ENCODE results near the gene H1-8. TPM values are rescaled to one million over a fixed set of nuclear protein-coding genes. Genes with fewer than 3 reads are reported as not detected.

The H1-8 gene
- total RNA-seq, 2 donors from 2014 or later, result not detected

DNA sequence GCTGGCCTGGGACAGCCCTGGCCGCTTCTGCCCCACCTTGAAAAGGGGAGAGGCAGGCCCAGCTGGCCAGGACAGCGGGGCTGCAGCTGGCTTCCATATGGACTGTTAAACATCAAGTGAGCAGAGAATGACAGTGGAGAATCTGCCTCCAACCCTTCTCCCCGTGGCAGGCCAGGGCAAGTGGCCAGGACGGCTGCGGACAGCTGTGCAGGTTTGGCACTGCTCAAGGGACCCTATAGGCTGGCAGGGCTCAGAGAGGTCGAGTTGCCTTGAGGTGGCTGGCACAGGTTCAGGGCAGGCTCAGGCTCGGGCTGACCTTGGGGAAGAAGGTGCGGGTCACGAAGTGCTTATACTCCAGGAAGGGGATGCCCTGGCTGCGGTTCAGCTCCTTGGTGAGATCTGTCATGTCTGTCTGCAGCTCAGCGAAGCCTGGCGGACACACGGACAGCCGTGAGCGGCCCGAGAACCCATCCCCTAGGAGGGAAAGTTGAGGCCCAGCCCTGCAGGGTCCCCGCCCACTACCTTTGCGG is 24.3 kb downstream of the H1-8 start:
- no peak for TF ChIP-seq CTCF (IDR thresholded peaks at IDR 0.05)
- no peaks in the 10 kb centered on the region for H3K9me3 ChIP-seq
- no peak overlapping the region for H3K4me3 ChIP-seq
- H3K4me1 ChIP-seq, result peaks cover 0 to 35% of the 10 kb centered on the region in 2 donors
- no peak overlapping the region for H3K27ac ChIP-seq
- H3K27me3 ChIP-seq, result no peaks in the 10 kb centered on the region
- DNase-seq (ENCODE audit: low spot score), result no peak
- H3K36me3 ChIP-seq, result peaks cover 54% of the 10 kb centered on the region

DNA sequence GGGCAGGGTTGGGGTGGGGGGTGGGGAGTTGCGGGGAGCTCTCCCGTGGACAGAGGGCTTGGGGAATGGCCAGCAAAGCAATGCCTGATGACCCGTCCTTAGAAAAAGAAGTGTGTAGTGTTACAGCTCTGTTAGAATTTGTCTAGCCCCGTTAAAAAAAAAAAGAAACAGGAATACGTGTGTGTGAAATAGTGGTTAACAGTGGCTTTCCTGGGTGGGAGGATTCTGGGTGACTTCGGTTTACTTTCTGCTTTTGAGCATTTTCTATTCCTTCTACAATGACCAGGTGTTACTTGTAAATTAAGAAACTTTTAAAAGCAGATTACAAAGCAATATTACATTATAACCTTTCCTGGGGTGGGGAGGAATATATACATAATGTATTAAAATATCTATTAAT is 25.0 kb downstream of the H1-8 start:
- peaks cover 58% of the 10 kb centered on the region for H3K36me3 ChIP-seq
- no peaks in the 10 kb centered on the region for H3K27me3 ChIP-seq
- no peaks in the 10 kb centered on the region for H3K9me3 ChIP-seq
- DNase-seq (ENCODE audit: low spot score), result no peak
- no peak for TF ChIP-seq CTCF (IDR thresholded peaks at IDR 0.05)
- H3K4me1 ChIP-seq, result peaks cover 0 to 29% of the 10 kb centered on the region in 2 donors
- H3K4me3 ChIP-seq, result no peak overlapping the region
- no peak overlapping the region for H3K27ac ChIP-seq

- no peak overlapping the region for H3K4me3 ChIP-seq
- no peak overlapping the region for H3K27ac ChIP-seq
- DNase-seq (ENCODE audit: low spot score), result no peak
- H3K4me1 ChIP-seq, result peaks cover 0 to 10% of the 10 kb centered on the region in 2 donors
- no peak for TF ChIP-seq CTCF (IDR thresholded peaks at IDR 0.05)
- H3K27me3 ChIP-seq, result no peaks in the 10 kb centered on the region
- no peaks in the 10 kb centered on the region for H3K9me3 ChIP-seq
- H3K36me3 ChIP-seq, result peaks cover 70% of the 10 kb centered on the region
Observed at GRCh38 chr3:129569856-129570255, 26.9 kb downstream of the H1-8 start.

GRCh38 chr3:129571605-129572547 is 28.9 kb downstream of the H1-8 start:
- Histone ChIP-seq H3K27me3 (no peaks in the 10 kb centered on the region), H3K9me3 (no peaks in the 10 kb centered on the region), H3K27ac (no peak overlapping the region), H3K4me1 (peaks cover 0 to 8% of the 10 kb centered on the region in 2 donors), H3K36me3 (peaks cover 50% of the 10 kb centered on the region), H3K4me3 (no peak overlapping the region)
- TF ChIP-seq CTCF (IDR thresholded peaks at IDR 0.05), result no peak
- DNase-seq (ENCODE audit: low spot score), result no peak

DNA sequence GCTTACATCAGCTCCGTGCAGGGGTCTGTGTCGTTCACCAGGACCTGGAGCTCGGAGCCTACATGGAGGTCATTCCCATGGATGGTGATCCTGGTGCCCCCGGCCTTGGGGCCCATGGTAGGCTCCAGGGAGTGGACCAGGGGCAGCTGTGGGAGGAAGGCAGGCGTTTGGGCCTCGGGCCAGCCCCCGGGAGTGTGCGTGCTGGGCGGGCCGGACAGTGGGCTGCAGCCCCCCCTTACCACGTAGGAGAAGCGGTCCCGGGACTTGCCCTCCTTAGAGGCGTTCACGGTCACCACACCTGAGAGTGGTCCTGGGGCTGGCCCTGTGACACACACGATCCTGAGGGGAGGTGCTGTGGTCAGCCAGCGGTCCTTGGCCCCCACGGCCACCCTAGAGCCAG is 29.6 kb downstream of the H1-8 start:
- no peaks in the 10 kb centered on the region for H3K9me3 ChIP-seq
- H3K27me3 ChIP-seq, result no peaks in the 10 kb centered on the region
- no peak for TF ChIP-seq CTCF (IDR thresholded peaks at IDR 0.05)
- peaks cover 44% of the 10 kb centered on the region for H3K36me3 ChIP-seq
- peaks cover 0 to 15% of the 10 kb centered on the region in 2 donors for H3K4me1 ChIP-seq
- no peak overlapping the region for H3K4me3 ChIP-seq
- DNase-seq (ENCODE audit: low spot score), result no peak
- no peak overlapping the region for H3K27ac ChIP-seq
